ENCODE data around the gene ST6GALNAC3. TPM values are rescaled to one million over a fixed set of nuclear protein-coding genes. Genes with fewer than 3 reads are reported as not detected.

The ST6GALNAC3 gene
- total RNA-seq, 1 experiment from 2014 or later = 0.03 TPM

DNA sequence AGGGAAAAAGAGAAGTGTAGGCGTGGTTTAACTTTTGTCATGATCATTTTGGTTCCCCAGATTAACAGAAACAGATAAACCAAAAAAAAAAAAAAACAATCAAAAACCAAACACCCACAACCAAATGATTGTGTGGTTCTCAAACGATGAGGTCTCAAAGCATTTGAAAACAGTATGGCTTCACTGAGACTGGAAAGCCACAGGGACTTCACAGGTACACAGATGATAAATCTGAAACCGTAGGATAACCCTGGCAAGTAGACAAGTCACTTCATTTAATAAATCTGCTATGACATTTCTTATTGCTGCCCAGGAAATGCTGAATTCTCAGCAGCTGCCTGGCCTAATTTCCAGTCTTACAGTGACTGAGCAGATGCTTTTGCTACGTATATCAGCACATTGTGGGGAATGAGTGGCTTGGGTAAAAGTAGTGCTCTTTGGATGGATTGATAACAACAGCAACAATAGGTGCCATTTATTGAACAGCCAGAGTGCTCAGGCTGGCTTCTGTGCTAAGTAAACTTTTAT, 6.1 kb downstream of the ST6GALNAC3 start:
- no peak overlapping the region for H3K27ac ChIP-seq (ENCODE audit: low read length)
- ChIA-PET CTCF (no interaction called here), POLR2A (no interaction called here)
- intact Hi-C loops (cut with micrococcal nuclease; ENCODE audit: unreplicated experiment) = no loop called here
- in situ Hi-C loops (cut with HindIII; ENCODE audit: low pct_unique_long_range_greater_than_20kb, low sequenced_read_pairs) = no loop called here
- H3K36me3 ChIP-seq (ENCODE audit: control insufficient read depth, insufficient read depth, low read length) = no peaks in the 10 kb centered on the region
- no peaks in the 10 kb centered on the region for H3K4me1 ChIP-seq (ENCODE audit: control insufficient read depth, insufficient read depth, low read length)
- ATAC-seq (no peak), DNase-seq (ENCODE audit: low read depth, low spot score) (no peak)
- H3K4me3 ChIP-seq (ENCODE audit: low read depth in 2 of 2, low read length in 2 of 2) = no peak overlapping the region
- H3K9me3 ChIP-seq (ENCODE audit: control insufficient read depth, insufficient read depth, low read depth, low read length) = no peaks in the 10 kb centered on the region
- peaks cover 3% of the 10 kb centered on the region; the same call in 1 of the 2 replicates for H3K27me3 ChIP-seq (ENCODE audit: control insufficient read depth, insufficient read depth, low read length)
- BruUV-seq (replicated peaks) = no TSS peak
- TF ChIP-seq POLR2AphosphoS5 (IDR thresholded peaks at IDR 0.05; ENCODE audit: low read depth, low read length) = no peak
- no peak for TF ChIP-seq REST (IDR thresholded peaks at IDR 0.05; ENCODE audit: insufficient read depth in 1 of 2, low read depth in 2 of 2, low read length in 1 of 2)
- TF ChIP-seq SIN3A (IDR thresholded peaks at IDR 0.05; ENCODE audit: borderline replicate concordance, insufficient read depth, low read depth, low read length) = no peak

GRCh38 chr1:76082062-76082461, 7.5 kb downstream of the ST6GALNAC3 start:
- BruUV-seq (replicated peaks) = no TSS peak
- intact Hi-C loops (cut with micrococcal nuclease; ENCODE audit: unreplicated experiment) (no loop called here), in situ Hi-C loops (cut with HindIII; ENCODE audit: low pct_unique_long_range_greater_than_20kb, low sequenced_read_pairs) (no loop called here)
- H3K9me3 ChIP-seq (ENCODE audit: control insufficient read depth, insufficient read depth, low read depth, low read length) = no peaks in the 10 kb centered on the region
- no peaks in the 10 kb centered on the region for H3K36me3 ChIP-seq (ENCODE audit: control insufficient read depth, insufficient read depth, low read length)
- H3K4me3 ChIP-seq (ENCODE audit: low read depth in 2 of 2, low read length in 2 of 2) = no peak overlapping the region
- H3K4me1 ChIP-seq (ENCODE audit: control insufficient read depth, insufficient read depth, low read length) = no peaks in the 10 kb centered on the region
- POLR2A ChIA-PET = interaction anchor here (0.6 kb wide), 1 partner anchor 16 kb away, joined by 3 read pairs; no protein-coding TSS in a partner anchor
- no peak for DNase-seq (ENCODE audit: low read depth, low spot score)
- peaks cover 3% of the 10 kb centered on the region; the same call in 1 of the 2 replicates for H3K27me3 ChIP-seq (ENCODE audit: control insufficient read depth, insufficient read depth, low read length)
- CTCF ChIA-PET = no interaction called here
- no peak overlapping the region for H3K27ac ChIP-seq (ENCODE audit: low read length)
- TF ChIP-seq TCF7L2 (IDR thresholded peaks at IDR 0.05; ENCODE audit: low read depth, low read length) = no peak
- TF ChIP-seq POLR2AphosphoS5 (IDR thresholded peaks at IDR 0.05; ENCODE audit: low read depth, low read length) = no peak
- TF ChIP-seq SIN3A (IDR thresholded peaks at IDR 0.05; ENCODE audit: borderline replicate concordance, insufficient read depth, low read depth, low read length) = no peak
- TF ChIP-seq, protein P1, sequence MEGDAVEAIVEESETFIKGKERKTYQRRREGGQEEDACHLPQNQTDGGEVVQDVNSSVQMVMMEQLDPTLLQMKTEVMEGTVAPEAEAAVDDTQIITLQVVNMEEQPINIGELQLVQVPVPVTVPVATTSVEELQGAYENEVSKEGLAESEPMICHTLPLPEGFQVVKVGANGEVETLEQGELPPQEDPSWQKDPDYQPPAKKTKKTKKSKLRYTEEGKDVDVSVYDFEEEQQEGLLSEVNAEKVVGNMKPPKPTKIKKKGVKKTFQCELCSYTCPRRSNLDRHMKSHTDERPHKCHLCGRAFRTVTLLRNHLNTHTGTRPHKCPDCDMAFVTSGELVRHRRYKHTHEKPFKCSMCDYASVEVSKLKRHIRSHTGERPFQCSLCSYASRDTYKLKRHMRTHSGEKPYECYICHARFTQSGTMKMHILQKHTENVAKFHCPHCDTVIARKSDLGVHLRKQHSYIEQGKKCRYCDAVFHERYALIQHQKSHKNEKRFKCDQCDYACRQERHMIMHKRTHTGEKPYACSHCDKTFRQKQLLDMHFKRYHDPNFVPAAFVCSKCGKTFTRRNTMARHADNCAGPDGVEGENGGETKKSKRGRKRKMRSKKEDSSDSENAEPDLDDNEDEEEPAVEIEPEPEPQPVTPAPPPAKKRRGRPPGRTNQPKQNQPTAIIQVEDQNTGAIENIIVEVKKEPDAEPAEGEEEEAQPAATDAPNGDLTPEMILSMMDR (IDR thresholded peaks at IDR 0.05) = no peak
- TF ChIP-seq REST (IDR thresholded peaks at IDR 0.05; ENCODE audit: insufficient read depth in 1 of 2, low read depth in 2 of 2, low read length in 1 of 2) = no peak
- ATAC-seq = no peak
